Measurements from ENCODE around the gene SERGEF.
"Not testable (repeated sequence)": the region's sequence is repeated elsewhere in the genome, so short reads cannot be mapped to it uniquely, and the experiment has no call there.

Gene SERGEF

DNA sequence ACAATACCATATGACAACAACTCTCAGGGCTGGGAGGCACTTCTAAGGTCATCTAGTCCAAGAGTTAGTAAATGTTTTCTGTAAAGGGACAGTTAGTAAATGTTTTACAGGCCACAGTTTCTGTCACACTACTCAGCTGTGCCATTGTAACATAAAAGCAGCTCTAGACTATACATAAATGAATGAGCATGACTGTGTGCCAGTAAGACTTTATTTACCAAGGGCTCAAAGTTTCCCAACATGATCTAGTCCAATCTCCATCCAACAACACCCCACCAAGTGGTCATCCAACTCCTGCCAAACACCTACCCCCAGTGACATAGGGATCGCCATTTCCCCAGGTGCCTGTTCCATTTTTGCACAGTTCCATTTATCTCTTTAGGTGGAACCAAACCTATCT, 12.1 kb downstream of the SERGEF start:
- Histone ChIP-seq H3K27me3 (ENCODE audit: low read length) (no peaks in the 10 kb centered on the region), H3K27ac (ENCODE audit: low read depth, low read length) (no peak overlapping the region), H3K4me2 (ENCODE audit: low read depth, low read length, poor library complexity, severe bottlenecking) (no peak overlapping the region), H4K20me1 (ENCODE audit: low read depth, low read length) (no peaks in the 10 kb centered on the region), H3K9ac (ENCODE audit: low read length) (no peak overlapping the region), H3K9me2 (replicated peaks; ENCODE audit: insufficient read depth, low read length) (no peaks in the 10 kb centered on the region), H2AFZ (ENCODE audit: low read depth, low read length, severe bottlenecking) (no peak overlapping the region), H3K36me3 (ENCODE audit: low read length) (peaks cover 36% of the 10 kb centered on the region), H3K4me3 (ENCODE audit: insufficient read depth, low read length, poor library complexity, severe bottlenecking) (no peak overlapping the region), H3F3A (ENCODE audit: insufficient read depth) (no peaks in the 10 kb centered on the region), H3K9me3 (ENCODE audit: insufficient read depth, low read length) (no peaks in the 10 kb centered on the region), H3K79me2 (ENCODE audit: insufficient read depth, low read length) (no peaks in the 10 kb centered on the region)
- TF ChIP-seq, protein P1, sequence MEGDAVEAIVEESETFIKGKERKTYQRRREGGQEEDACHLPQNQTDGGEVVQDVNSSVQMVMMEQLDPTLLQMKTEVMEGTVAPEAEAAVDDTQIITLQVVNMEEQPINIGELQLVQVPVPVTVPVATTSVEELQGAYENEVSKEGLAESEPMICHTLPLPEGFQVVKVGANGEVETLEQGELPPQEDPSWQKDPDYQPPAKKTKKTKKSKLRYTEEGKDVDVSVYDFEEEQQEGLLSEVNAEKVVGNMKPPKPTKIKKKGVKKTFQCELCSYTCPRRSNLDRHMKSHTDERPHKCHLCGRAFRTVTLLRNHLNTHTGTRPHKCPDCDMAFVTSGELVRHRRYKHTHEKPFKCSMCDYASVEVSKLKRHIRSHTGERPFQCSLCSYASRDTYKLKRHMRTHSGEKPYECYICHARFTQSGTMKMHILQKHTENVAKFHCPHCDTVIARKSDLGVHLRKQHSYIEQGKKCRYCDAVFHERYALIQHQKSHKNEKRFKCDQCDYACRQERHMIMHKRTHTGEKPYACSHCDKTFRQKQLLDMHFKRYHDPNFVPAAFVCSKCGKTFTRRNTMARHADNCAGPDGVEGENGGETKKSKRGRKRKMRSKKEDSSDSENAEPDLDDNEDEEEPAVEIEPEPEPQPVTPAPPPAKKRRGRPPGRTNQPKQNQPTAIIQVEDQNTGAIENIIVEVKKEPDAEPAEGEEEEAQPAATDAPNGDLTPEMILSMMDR (IDR thresholded peaks at IDR 0.05; ENCODE audit: insufficient read depth, low read length, poor library complexity, severe bottlenecking) = no peak
- no peak for TF ChIP-seq EZH2phosphoT487 (conservative IDR thresholded peaks at IDR 0.05; ENCODE audit: low read length)

DNA sequence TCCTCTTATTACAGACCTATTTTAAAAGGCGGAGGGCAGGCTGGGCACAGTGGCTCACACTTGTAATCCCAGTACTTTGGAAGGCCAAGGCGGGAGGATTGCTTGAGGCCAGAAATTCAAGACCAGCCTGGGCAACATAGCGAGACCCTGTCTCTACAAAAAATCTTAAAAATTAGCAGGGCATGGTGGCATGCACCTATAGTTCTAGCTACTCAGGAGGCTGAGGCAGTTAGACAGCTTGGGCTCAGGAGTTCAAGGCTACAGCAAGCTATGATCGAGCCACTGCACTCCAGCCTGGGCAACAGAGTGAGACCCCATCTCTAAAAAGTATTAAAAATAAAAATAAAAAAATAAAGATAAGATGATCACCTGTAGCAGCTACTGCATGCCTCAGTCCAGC, 12.7 kb downstream of the SERGEF start:
- peaks cover 36% of the 10 kb centered on the region for H3K36me3 ChIP-seq (ENCODE audit: low read length)
- not testable (repeated sequence) for H3K27ac ChIP-seq (ENCODE audit: low read depth, low read length); H3K4me2 ChIP-seq (ENCODE audit: low read depth, low read length, poor library complexity, severe bottlenecking); H3K9ac ChIP-seq (ENCODE audit: low read length); H3K9me3 ChIP-seq (ENCODE audit: insufficient read depth, low read length); H3K79me2 ChIP-seq (ENCODE audit: insufficient read depth, low read length); H3F3A ChIP-seq (ENCODE audit: insufficient read depth); H4K20me1 ChIP-seq (ENCODE audit: low read depth, low read length); H3K4me3 ChIP-seq (ENCODE audit: insufficient read depth, low read length, poor library complexity, severe bottlenecking); H3K27me3 ChIP-seq (ENCODE audit: low read length); H2AFZ ChIP-seq (ENCODE audit: low read depth, low read length, severe bottlenecking); H3K9me2 ChIP-seq (replicated peaks; ENCODE audit: insufficient read depth, low read length)

DNA sequence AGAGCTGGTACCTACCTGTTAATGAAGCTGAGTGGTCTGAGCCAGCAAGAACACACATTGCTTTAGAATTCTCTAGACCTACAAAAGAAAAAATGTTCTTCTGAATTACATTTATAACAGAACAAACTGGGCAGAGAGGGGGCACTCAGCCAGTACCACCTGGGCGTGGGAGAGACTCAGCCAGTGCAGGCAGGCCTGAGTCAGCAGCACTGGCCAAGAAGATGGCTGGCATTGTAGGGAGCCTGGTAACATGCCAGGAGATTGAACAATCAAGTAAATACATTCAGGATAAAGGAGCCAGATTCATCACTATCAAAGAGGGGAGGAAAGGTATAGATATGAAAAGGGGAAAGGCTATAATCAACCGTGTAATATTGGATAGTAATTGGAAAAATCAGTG, 19.9 kb downstream of the SERGEF start:
- H3K79me2 ChIP-seq (ENCODE audit: insufficient read depth, low read length) = no peaks in the 10 kb centered on the region

DNA sequence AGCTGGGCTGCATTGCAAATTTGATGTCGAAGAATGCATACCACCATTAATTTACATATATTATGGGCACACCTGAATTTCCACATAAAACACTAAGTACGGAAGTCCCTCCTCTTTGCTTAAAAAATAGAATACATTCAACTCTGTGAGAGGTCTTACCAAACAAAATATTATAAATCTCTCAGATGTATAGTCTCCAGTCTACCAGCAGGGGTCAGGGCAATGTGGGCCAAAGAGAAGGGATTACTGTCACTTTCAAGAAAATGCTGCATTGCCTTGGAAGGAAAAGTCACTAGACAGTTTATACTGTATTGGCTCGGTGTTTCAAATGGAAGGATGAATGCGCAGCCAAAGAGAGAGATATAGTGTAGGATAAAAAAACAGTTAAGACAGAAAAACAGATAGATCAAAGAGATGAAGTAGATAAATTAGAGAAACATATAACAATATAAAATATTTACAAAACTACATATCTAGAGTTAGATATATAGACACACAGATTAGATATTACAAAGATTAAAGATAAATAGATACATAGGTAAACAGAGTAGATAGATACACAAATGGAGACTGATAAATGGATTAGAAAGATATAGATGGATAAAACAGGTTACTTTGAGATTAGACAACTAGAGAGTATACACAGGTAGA, 20.9 kb downstream of the SERGEF start:
- Histone ChIP-seq H3F3A (ENCODE audit: insufficient read depth) (no peaks in the 10 kb centered on the region), H3K79me2 (ENCODE audit: insufficient read depth, low read length) (no peaks in the 10 kb centered on the region), H2AFZ (ENCODE audit: low read depth, low read length, severe bottlenecking) (no peak overlapping the region), H3K36me3 (ENCODE audit: low read length) (peaks cover 20% of the 10 kb centered on the region; the same call in 1 of the 2 replicates), H4K20me1 (ENCODE audit: low read depth, low read length) (no peaks in the 10 kb centered on the region), H3K27me3 (ENCODE audit: low read length) (no peaks in the 10 kb centered on the region), H3K9me2 (replicated peaks; ENCODE audit: insufficient read depth, low read length) (no peaks in the 10 kb centered on the region), H3K27ac (ENCODE audit: low read depth, low read length) (no peak overlapping the region), H3K4me2 (ENCODE audit: low read depth, low read length, poor library complexity, severe bottlenecking) (no peak overlapping the region), H3K9me3 (ENCODE audit: insufficient read depth, low read length) (no peaks in the 10 kb centered on the region), H3K9ac (ENCODE audit: low read length) (no peak overlapping the region), H3K4me3 (ENCODE audit: insufficient read depth, low read length, poor library complexity, severe bottlenecking) (no peak overlapping the region)
- no peak for TF ChIP-seq EZH2phosphoT487 (conservative IDR thresholded peaks at IDR 0.05; ENCODE audit: low read length)
- TF ChIP-seq, protein P1 (IDR thresholded peaks at IDR 0.05; ENCODE audit: insufficient read depth, low read length, poor library complexity, severe bottlenecking) = peak; percentile 98

More for the DNA sequence above, 19.9 kb downstream of the SERGEF start:
- Histone ChIP-seq H3K9me3 (ENCODE audit: insufficient read depth, low read length) (no peaks in the 10 kb centered on the region), H3F3A (ENCODE audit: insufficient read depth) (no peaks in the 10 kb centered on the region), H3K4me2 (ENCODE audit: low read depth, low read length, poor library complexity, severe bottlenecking) (no peak overlapping the region), H2AFZ (ENCODE audit: low read depth, low read length, severe bottlenecking) (no peak overlapping the region), H3K27ac (ENCODE audit: low read depth, low read length) (no peak overlapping the region), H3K9me2 (replicated peaks; ENCODE audit: insufficient read depth, low read length) (no peaks in the 10 kb centered on the region), H3K4me3 (ENCODE audit: insufficient read depth, low read length, poor library complexity, severe bottlenecking) (no peak overlapping the region), H3K27me3 (ENCODE audit: low read length) (no peaks in the 10 kb centered on the region), H4K20me1 (ENCODE audit: low read depth, low read length) (no peaks in the 10 kb centered on the region), H3K9ac (ENCODE audit: low read length) (no peak overlapping the region), H3K36me3 (ENCODE audit: low read length) (peaks cover 13% of the 10 kb centered on the region; the same call in 1 of the 2 replicates)
- TF ChIP-seq, protein P1 (IDR thresholded peaks at IDR 0.05; ENCODE audit: insufficient read depth, low read length, poor library complexity, severe bottlenecking) = no peak
- TF ChIP-seq EZH2phosphoT487 (conservative IDR thresholded peaks at IDR 0.05; ENCODE audit: low read length) = no peak
